ENCODE results near the gene CFAP52.
"Not testable (repeated sequence)": the region's sequence is repeated elsewhere in the genome, so short reads cannot be mapped to it uniquely, and the experiment has no call there.

CFAP52 gene, protein sequence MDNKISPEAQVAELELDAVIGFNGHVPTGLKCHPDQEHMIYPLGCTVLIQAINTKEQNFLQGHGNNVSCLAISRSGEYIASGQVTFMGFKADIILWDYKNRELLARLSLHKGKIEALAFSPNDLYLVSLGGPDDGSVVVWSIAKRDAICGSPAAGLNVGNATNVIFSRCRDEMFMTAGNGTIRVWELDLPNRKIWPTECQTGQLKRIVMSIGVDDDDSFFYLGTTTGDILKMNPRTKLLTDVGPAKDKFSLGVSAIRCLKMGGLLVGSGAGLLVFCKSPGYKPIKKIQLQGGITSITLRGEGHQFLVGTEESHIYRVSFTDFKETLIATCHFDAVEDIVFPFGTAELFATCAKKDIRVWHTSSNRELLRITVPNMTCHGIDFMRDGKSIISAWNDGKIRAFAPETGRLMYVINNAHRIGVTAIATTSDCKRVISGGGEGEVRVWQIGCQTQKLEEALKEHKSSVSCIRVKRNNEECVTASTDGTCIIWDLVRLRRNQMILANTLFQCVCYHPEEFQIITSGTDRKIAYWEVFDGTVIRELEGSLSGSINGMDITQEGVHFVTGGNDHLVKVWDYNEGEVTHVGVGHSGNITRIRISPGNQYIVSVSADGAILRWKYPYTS
- 0 reads per million in 2 experiments for total RNA-seq

DNA sequence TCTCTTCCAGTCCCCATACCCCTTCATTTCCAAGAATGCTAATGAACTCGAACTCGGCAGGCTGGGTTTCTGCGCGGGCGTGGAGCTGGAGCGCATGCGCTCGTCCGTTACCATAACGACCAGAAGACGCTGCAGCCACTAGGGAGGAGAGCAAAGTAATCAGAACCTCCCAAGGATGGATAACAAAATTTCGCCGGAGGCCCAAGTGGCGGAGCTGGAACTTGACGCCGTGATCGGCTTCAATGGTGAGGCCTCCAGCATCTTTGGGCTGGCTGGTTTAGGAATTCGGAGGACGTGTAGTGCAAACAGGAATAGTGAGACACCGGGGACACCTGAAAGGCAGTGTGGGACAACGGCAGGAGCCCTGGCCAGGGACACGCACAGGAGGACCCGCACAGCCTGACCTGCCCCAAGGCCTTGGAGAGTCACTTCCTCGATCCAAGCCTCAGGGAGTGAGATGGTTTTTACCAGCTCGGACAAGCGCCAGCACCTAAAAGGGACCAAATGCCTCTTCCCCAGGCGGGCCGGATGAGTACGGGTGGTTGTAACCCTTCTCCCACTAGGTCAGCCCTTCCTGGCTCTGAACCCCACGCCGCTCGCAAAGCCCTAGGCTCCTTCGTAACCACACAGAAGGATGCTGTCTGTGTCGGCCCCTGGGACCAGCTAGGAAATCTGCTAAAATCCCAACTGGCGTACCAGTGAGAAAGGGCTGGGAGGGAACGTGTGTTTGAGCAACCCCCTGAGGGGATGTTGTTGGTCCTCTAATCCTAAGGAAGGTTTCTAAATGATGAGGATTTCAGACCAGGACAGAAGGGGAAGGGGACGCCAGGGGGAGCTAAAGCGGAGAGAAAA is at the start of gene CFAP52:
Gene CFAP52 (plus strand): TSS at position 122 of the 852 bp plus-strand sequence. CDS start 54 bp downstream, at position 176.
- DNase-seq (ENCODE audit: low read depth) = peak; percentile 63

DNA sequence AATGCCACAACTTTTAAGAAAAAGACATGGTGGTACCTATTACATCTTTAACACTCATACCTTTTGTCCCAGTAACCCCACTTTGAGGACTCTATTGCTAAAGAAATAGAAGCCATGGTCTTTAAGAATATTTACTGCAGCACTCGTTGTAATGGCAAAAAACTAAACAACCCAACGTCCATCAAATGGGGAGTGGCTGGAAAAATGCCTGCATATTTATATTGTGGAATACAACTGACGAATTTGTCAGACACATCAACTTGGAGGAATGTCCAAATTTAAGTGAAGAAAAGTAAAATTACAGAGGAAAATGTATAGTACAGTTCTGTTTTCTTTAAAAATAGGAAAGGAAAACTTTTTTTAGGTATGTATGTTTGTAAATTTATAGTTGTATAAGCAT is 48.7 kb upstream of the CFAP52 start:
- no peak for DNase-seq (ENCODE audit: low read depth)

DNA sequence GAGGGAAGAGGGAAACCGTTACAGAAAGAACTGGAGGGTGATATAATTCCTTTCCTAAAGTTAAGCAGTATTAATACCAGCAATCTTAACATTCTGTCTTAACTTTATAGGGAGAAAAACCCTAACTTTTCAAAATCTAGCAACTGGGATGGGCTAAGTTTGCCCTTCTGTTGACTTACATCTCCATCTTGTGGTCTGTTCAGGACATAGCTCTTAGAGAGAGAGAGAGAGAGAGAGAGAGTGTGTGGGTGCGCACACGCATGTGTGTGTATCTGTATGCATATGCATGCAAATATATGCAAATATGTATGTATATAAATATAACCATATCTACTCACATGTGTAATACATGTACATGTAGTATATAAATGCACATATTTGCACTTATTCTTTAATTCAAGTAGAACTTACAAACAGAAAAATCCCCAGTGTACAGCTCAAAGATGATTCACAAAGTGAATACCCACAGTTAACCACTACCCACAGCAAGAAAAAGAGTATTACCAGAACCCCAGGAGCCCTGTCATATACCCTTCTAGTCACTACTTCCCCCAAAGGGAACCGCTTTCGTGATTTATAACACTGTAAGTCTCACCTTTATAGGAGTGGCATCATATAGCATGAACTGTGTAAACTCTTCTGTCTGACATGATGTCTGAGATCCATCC is 47.3 kb upstream of the CFAP52 start:
- DNase-seq (ENCODE audit: low read depth) = no peak

DNA sequence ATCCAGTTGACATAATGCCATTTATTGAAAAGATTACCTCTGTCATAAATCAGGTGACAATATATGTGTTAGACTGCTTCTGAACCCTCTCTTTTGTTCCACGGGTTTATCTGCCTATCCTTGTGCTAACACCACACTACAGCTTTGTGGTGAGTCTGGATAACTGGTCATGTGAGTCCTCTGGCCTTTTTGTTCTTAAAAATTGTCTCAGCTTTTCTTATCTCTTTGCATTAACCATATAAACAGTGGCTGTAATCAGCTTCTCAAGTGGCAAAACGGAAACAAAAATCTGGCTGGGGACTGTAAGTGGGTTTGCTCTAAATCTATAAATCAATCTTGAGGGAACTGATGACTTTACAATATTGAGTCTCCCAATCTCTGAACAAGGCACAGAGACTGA is 45.4 kb upstream of the CFAP52 start:
- DNase-seq (ENCODE audit: low read depth) = no peak

DNA sequence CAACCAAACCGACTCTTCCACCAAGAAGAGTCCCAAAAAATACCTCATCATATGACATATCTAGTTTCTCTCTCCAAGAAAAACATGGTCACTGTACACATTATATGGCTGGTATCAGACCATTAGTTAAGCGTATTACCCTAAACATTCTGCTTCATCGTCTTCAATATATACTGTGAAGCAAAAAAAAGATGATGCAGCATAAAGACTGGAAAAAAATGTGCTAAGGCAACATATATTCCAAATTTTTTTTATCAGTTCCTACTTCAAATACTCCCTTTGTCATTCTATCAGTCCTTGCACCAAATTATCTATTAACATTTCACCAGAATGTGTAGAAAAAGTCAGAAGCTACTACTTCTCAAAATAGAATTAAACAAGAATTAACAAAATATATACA is 43.7 kb upstream of the CFAP52 start:
- DNase-seq (ENCODE audit: low read depth) = no peak

DNA sequence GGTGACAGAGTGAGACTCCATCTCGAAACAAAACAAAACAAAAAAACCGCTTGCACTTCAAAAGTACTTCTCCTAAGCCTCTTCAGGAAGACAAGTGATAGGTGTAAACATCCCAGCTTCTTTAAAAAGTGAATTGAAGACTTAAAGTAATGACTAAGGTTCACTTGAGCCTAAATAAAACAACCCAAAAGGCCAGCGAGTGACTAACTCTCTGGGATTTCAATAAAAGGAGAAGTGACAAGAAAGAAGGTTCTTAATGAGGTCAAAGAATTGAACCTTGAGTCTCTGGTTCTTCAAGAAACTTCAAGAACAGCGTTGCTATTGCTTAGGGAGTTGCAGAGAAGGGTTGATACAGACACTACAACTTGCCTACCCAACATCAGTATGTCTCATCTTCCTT is 43.0 kb upstream of the CFAP52 start:
- DNase-seq (ENCODE audit: low read depth) = no peak

DNA sequence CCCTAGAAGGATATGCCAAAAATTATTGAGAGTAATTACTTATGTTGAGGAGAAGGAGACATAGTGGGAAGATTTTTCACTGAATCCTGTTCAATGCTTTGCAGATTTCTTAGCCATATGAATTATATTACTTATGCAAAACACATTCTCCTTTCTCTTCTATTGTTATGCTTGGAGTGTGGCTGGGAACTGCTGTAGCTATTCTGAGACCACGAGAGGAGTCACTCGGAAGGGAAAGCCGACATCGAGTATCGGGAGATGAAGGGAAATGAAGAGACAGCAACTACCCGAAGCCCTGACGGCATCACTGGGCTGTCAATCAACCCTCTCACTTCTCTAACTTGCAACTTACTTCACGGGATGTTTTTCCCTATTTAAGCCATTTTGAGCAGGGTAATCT is 40.4 kb upstream of the CFAP52 start:
- DNase-seq (ENCODE audit: low read depth) = no peak

DNA sequence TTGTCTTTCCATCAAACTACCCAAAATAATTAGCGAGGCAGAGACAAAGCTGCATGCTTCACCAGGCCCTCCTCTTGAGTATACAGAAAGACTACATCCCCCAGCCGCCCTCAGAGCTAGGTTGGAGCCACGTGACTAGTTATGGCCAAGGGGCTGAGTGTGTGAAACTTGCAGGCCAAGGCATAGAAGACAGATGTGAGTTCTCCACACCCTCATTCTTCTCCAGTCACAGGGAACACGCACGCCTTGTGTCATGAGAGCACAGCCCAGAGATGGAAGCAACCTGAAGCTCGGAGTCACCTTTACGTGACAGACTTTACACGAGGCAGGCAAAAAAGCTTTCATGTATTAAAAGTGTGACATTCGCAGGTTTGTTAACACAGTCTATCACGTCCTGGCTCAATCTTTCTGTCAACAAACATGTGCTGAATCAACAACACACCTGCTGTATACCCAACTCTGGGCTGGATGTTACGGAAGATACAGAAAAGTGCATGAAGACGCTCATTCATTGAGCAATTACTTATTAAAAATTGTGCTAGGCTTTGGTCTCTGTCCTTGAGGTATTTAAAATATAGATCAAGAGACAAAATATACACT is 39.2 kb upstream of the CFAP52 start:
- no peak for DNase-seq (ENCODE audit: low read depth)

DNA sequence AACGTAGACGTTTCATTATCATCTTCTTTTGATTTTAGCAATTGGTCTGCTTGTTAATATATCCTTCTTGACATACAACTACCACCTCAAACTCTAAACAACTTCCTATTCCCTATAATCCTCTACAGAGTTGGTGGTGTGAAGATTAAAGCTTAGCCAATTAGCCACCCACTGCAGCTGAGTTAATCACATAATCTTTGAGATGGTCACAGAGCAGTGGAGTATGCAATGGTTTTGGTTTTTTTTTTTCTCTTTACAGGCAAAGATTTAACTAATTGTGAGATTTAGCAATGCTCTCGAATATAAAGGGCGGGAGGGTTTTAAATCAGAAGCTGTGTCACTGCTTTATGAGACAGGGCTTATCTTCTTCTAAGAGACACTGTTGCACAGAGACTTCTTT is 37.8 kb upstream of the CFAP52 start:
- DNase-seq (ENCODE audit: low read depth) = no peak

DNA sequence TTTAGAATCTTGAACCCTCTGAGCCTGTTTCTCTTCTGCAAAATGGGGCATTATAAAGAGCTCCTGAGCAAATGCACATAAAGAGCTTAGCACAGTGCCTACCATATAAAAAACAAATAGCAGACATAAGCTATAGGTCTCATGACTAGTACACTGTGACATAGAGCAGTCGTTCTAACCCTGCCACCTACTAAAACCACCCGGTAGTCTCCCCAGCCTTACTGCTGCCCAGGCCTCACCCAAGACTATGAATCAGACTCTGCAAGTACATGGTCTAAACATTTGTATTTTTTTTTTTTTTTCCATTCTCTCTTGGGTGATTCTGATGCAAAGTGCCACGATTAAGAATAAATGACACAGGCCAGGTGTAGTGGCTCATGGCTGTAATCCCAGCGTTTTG is 34.7 kb upstream of the CFAP52 start:
- DNase-seq (ENCODE audit: low read depth) = no peak

DNA sequence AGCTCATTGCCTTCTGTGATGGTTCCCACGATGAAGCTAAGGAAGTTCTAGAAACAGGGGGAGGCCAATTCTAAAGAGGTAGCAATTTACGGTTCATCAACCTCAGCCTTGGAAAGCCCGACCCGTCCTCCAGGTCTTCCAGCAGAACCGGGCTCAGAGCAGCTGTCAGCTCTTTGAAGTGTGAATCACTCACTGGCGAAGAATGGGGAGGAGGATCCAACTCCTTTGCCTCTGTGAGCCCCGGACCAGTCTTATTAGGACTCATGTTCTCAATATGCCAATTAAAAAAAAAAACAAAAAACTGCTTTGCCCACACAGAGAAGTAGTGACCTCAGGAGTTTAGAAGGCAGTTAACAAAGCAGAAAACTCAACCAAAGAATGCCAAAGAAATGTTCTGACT is 32.2 kb upstream of the CFAP52 start:
- DNase-seq (ENCODE audit: low read depth) = no peak

DNA sequence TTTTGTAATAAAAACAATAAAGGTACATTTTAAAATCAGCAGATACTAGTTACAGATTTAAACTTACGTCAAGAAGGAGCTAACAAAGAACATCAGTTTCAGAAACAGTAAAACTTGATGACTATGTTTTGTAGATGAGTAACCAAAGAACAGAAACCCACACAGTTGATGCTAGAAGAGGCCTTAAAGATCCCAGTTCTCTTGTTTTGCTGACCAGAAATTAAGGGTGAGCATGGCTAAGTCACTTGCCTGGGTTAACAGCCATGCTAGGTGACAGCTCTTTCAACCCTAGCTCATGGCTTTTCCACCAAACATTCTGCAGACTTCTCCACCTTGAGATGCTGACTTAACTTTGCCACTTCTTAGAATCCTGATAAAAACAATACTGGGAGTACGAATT is 27.2 kb upstream of the CFAP52 start:
- no peak for DNase-seq (ENCODE audit: low read depth)

DNA sequence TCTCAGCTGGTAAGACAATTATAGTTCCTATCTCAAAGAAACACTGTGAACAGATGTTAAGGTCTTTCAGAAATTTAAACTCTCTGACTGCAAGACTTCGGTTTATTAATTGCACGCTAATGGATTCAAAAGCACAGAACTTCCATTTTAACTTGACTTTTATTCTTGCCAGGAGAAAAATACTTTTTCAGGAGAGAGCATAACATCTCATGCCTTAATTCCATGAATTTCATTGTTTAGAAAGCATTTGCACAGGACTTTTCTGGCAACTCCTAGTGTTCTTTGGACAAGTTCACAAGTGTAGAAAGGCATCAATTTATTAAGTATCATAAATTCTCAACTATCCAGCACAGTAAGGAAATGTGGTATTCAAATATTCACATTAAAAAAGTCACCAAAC is 23.3 kb upstream of the CFAP52 start:
- no peak for DNase-seq (ENCODE audit: low read depth)

DNA sequence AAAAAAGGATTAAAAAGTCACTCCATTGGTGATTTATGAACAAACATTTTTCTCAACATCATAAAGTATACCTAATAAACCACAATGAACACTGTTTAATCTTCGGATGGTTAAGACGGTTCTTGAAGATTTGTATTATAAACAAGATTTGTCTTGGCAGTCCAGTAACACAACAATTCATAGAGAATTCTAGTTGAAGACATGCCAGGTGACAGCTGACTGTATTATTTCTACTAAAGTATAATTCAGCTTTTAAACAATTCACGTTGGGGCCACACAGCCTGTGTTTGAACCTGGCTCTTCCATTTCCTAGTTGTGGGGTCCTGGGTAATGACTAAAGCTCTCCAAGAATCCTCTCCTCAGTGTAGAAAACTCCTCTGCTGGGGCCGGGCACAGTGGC is 22.8 kb upstream of the CFAP52 start:
- DNase-seq (ENCODE audit: low read depth) = no peak

DNA sequence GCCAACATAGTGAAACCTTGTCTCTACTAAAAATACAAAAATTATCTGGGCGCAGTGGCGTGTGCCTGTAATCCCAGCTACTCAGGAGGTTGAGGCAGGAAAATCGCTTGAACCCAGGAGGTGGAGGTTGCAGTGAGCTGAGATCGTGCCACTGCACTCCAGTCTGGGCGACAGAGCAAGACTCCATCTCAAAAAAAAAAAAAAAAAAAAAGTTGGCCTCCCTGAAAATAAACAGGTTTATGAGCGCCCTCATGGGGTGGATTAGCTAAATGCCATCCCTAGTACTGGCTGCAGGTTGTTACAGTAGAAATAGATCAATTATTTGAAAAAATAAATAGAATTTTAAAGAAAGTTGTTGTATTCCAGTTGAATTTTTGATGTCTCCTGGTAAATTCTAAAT is 21.7 kb upstream of the CFAP52 start:
- peak; percentile 28 for DNase-seq (ENCODE audit: low read depth)

DNA sequence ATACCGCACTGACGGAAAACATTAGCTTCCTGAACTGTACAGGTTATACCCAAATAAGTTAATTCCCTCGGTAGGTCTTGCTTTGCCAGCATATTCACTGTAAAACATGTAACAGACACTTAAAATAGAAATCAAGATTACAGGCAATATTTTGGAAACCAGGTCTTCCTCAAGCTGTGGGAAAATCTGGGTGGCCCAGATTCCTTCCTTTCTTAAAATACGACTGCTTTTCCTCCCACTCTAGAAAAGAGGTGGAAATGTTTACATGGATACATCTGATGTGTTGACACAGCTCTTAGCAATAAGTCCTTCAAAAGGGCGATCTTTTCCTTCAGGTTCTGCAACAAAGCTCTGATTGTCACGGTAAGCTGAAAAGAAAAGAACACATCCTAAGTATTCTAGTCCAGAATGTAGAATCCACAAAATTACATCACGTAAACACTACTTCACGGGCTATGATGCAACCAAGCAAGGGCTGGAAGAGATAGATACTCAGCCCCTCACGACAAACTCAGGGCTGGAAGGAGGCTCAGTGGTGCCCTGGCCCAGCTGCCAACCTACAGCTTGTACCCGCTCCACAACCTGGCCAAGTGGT is 19.2 kb upstream of the CFAP52 start:
- no peak for DNase-seq (ENCODE audit: low read depth)

DNA sequence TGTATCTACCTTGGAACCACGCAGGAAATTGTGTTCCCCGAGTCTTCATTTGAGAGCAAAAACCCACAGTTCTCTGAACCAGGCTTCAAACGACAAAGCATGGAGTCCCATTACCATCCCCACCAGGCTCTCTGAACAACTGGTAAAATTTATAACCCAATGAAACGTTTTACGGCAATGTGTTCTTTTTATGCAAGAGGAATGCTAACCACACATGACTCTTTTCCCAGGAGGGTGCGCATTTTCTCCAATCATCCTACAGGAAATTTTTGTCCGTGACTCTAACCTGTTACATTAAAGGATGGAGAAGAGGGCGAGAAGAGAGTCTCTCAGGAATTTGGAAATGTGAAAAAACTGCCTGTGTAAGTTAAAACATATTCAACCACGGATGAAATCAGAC is 18.6 kb upstream of the CFAP52 start:
- no peak for DNase-seq (ENCODE audit: low read depth)

DNA sequence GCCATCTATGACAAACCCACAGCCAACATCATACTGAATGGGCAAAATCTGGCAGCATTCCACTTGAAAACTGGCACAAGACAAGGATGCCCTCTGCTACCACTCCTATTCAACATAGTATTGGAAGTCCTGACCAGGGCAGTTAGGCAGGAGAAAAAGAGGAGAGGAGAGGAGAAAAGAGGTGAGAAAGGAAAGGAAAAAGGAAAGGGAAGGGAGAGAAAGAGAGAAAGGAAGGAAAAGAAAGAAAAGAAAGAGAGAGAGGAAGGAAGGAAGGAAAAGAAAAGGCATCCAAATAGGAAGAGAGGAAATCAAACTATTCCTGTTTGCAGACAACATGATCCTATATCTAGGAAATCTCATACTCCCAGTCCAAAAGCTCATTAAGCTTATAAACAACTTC is 12.3 kb upstream of the CFAP52 start:
- DNase-seq (ENCODE audit: low read depth) = no peak

DNA sequence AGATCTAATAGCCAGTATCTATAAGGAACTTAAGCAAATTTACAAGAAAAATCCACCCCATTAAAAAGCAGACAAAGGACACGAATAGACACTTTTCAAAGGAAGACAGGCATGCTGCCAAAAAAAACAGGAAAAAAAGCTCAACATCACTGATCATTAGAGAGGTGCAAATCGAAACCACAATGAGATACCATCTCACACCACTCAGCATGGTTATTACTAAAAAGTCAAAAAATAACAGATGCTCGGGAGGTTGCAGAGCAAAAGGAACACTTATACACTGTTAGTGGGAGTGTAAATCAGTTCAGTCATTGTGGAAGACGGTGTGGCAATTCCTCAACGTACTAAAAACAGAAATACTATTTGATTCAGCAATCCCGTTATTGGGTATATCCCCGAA is 10.4 kb upstream of the CFAP52 start:
- no peak for DNase-seq (ENCODE audit: low read depth)

DNA sequence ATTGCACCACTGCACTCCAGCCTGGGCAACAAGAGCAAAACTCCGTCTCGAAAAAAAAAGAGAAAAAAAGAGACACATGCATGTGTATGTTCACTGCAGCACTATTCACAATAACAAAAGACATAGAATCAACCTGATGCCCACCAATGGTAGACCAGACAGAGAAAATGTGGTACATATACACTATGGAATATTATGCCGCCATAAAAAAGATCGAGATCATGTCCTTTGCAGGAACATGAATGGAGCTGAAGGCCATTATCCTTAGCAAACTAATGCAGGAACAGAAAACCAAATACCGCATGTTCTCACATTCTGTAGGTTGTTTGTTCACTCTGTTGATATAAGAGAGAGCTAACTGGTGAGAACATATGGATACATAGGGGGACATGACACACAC is 9.7 kb upstream of the CFAP52 start:
- DNase-seq (ENCODE audit: low read depth) = not testable (repeated sequence)

DNA sequence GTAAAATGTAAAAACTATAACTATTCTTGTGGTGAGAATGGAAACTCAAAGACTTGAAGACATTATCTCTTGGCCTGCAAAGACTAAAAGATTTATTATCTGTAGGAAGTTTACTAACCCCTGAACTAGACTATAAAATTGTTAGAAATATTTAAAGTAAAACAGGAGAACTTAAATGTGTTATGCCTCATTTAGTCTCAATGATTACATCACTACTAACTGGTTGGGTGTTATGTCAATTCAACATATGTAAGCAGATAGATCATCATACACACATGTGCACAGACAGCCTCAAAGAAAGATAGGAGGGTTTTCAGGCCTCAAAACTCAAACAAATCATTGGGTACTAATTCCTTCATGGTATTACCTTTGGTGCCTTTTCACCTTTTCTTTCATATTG is 8.4 kb upstream of the CFAP52 start:
- DNase-seq (ENCODE audit: low read depth) = no peak
